HG02610 (cell line): ENCODE data around the gene ITGB6.

Source experiments
- ATAC-seq: cut with Tn5 transposase; IDR thresholded peaks from one replicate; pipeline ENCODE4 v1.9.1; 2021; ENCODE audit warnings: mild to moderate bottlenecking, moderate library complexity; ENCODE audit not compliant: unreplicated experiment

The ITGB6 gene

DNA sequence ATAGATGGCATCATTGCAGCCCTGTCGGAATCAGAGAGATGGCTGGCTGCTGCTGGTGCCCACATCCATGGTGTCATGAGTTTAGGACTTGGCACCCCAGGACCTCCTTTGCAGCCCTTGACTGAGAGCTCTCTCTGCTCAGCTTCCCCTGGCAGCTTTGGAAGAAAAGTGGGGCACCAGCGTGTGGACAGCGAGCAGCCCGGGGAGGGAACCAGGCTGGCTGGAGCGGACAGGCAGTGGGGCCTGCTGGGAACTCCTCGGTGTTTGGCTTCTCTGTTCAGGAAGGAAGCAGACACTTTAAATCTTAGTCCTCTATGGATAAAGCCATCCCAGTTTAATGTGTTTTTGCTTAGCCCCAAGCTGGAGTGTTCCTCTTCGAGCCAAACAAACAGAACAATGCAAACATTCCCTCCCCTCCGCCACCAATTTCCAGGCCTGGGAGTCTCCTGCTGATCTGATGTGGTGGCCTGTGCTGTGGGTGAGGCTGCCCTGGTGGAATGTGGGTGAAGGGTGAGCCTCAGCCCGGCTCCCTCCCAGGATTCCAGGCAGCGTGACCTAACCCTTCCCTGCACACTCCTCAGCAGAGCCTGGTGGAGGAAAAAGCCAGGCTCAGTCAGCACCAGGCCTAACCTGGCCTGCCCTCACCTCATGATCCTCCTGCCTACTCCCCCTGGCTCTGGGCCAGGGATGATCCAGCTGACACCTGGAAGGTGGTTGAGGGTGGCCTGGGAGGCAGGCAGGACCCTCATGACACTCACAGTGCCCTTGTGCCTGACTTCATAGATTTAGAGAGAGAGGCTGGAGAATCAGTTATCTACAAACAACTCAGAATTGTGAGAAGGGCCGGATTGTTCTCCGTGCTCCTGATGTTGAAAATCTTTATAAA lies 21.6 kb upstream of the ITGB6 start:
- no peak for ATAC-seq

DNA sequence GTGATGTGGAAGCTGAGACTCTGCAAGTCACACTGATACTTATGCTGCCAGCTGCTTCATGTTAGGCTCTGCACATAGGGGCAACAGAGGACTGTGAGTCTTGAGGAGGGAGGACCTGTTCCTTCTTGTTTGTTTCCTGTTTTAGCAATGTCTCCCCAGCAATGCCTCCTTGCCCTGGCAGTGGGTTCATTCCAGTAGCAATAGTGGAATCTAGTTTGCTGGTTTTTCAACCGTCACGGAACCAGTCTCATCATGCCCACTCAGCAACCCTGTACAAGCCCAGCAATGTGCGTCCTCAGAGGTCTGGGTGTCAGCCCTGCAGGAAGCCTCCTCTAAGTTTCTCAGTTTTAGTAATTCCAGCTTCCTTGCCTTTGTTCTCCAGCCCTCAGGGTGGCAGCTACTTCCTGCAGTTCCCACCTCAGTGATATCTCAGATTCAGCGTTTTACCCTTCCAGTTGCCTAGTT lies 20.5 kb upstream of the ITGB6 start:
- no peak for ATAC-seq

DNA sequence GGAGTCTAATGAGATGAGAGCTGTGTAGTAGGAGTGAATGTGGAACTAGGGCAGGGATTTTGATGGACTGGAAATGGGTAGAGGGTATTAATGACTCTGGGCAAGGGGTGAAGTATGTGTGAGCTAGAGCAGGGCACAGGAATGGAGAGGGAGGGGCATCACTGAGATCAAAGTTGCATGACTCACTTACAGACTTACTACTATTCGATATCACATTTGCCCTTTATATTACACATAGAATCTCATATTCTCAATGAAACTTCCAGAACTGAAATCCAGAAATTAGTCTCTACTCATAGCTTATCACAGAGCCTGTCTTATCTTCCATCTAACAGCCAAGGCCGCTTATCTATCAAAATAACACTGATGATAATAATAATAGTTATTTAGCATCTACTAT lies 20.0 kb upstream of the ITGB6 start:
- no peak for ATAC-seq

DNA sequence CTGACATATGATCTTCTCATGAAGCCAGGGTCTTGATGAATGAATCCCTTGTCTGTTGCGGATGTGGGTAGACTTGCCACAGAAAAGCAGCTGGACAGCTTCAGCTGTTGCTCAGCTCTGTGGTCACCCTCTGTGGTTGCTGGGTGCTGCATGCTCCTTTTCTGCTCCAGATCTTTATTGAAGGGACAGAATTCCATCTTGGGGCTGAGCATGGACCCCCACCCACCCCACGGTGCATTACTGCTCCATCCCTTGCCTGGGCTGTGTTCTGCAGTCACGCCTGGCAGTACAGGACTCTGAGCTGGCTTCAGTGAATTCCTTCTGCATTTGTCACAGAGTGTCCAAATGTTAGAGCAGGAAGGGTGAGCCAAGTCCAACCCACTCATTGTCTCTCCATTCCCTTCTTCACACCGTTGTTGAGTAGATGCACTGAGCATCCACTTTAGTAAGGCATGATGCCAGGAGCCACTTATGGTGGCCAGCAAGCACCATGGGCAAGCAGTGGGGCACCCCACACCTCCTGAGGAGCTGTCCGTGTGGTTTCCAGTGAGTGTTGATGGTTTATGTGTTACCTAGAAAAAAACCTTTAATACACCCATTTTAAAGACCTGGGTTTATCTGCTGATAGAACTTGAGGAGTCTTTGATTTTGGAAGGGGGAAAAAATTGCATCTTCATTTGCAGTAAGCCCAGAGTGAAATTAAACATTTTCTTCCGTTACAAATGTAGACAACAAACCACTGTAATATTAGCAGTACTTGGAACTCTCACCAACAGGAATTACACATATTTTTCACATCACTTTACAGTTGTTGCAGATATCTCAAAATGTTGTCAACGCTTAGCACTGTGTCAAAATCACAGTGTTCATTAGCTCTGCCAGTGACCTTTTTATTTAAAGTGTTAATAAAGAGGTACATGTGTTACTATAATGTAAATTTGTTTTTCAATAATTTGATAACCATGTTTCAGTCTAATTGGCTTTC lies 14.7 kb upstream of the ITGB6 start:
- no peak for ATAC-seq

DNA sequence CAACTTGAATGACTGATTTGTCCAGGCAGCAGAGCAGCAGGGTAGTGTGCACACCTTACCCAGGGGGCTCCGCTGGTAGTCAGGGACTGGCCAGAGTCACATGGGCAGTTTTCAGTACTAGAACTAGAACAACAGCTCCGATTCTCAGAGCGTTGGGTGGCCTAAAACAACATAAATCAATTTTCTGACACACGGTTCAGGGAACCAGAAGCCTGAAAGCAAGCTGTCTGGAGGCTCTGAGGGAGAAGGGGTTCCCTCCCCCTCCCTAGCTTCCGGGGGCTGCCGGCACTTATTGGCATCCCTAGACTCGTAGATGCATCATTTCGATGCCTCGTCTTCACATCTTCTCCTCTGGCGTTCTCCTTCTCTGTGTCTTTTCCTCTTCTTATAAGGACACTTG lies 13.4 kb upstream of the ITGB6 start:
- ATAC-seq, result no peak

DNA sequence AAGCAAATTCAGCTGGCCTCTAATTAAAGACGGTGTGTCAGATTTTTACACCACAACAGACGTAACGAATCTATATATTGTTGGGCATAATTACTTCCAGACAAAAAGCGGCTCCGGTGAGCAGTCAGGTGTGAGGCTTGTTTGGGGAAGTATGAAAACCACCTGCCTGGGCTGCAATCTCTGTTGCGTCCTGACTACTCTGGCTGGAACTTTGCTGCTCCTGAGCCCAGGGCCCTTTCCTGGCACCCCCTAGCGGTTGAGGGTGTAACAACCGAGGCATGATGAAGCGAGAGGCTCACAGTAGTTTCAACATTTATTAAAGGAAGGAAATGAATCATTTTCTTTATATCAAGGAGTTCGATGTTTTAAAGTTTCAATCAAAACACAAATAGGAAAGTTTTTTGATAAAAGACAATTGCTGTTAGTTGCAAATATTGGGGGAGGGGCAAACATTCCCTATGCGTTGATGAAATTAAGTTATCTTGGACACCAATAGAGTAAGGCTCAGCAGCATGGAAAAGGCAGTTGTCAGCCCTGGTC lies 10.6 kb upstream of the ITGB6 start:
- peak; percentile 88 for ATAC-seq

DNA sequence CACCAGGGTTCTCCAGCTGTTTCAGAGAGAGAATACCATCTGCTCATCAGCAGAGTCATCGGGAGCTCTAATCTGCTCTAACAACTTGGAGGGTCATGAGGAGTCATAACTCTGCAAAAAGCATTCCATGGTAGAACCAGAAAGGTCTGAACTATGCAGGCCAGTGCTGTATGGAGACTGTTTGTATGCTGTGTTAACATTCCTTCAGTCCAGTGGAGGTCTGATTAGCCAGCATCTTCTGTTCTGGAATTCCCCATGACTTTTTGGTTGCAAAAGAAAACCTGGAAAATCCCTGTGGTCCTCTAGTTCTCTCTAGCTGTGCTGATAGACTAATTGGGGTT lies 9.4 kb upstream of the ITGB6 start:
- no peak for ATAC-seq

DNA sequence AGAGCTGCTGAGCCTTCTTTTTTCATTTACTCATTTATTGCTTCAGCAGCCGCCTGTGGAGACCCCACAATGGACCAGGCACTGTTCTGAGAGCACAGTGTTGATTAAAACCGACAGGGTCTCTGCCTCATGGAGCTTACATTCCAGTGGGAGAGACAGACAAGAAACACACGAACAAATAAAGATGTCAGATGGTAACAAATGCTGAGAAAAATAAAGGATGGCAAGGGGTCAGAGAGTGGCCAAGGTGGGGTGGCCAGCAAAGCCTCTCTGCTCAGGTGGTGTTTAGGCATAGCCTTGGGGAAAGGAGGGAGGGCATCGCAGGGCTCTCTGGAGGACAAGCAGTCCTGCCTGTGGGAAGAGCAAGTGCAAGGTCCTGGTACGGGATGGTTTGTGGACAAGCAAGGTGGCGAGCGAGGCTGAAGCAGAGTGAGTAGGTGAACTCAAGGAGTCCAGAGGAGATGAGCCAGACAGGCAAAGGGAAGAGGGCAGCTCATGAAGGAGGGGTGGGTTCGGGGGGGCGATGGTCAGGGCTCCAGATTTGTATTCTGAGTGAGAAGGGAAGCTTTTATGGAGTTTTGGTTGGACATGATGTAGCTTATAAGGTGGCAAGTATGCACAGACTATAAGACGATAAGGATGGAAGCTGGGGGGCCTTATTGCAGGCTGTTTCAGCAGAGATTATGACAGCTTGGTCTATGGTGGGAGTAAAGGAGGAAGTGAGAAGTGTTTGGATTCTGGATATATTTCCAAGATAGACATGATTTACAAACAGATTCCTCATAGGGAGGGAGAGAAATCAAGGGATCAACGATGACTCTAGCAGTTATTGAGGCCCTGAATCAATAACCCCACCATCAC lies 8.8 kb upstream of the ITGB6 start:
- no peak for ATAC-seq

DNA sequence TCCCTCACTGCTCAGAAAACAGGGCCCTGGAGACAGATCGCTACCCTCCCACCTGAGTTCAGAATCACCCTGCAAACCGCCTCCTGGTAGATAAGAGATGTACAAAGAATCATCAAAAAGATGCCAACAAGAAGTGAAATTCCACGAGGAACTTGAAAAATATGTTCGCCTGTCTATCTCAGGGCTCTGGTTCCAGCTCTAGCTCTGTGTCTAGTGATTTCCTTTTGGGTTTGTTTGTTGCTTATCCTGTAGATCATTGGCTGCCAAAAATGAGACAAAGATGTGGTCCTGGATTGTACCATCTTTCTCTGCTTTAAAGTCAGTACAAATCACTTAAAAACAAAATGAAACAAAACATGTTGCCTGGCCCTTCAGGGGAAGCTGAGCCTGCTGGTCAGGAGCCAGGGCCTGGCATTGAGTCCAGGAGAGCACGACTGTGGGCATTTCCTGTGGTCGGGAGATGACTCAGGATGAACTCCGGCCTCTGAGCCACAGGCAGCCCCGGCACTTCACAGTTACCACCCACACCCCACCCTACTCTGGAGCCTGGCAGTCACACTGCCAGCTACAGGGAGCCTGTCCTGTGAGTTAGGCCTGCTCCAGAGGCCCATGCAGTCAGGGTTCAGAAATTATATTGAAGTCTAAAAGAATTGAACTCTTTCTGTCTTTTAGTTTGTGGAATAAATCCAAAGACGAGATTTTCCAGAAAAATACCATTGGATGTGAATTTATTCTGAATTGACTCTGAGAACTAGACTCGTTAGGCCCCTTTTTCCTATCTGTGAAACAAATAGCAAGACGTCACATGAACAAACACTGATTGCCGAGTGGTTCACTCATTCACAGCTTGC lies 8.0 kb upstream of the ITGB6 start:
- ATAC-seq, result no peak

DNA sequence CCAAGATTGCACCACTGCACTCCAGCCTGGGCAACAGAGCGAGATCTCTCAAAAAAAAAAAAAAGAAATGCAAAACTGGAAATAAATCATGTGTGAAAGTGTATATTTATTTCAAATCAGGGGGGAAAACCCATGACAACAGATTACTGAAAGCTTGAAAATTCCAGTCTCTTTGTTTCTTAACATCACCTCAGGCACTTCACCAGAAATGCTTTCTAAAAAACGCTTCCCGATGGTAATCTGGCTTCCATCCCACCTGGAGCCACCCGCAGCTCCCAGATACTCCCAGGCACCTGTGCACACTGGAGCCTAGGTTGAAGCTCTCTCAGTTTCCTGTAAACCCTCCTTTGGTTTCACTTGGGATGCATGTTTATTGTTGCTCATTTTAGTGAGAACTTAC lies 7.2 kb upstream of the ITGB6 start:
- ATAC-seq, result no peak

DNA sequence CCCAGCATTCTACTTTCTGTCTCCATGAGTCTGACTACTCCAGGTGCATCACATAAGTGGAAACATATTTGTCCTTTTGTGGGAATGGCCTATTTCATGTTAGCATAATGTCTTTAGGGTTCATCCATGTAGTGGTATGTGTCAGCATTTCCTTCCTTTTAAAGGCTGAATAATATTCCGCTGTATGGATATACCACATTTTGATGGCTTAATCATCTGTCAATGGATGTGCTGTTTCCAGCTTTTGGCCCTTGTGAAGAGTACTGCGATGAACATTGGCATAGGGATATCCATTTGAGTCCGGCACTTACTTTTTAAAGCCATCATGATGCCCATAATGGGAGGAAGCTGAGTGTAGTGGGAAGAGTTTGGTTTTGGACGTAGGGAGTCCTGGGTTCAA lies 6.4 kb upstream of the ITGB6 start:
- no peak for ATAC-seq

DNA sequence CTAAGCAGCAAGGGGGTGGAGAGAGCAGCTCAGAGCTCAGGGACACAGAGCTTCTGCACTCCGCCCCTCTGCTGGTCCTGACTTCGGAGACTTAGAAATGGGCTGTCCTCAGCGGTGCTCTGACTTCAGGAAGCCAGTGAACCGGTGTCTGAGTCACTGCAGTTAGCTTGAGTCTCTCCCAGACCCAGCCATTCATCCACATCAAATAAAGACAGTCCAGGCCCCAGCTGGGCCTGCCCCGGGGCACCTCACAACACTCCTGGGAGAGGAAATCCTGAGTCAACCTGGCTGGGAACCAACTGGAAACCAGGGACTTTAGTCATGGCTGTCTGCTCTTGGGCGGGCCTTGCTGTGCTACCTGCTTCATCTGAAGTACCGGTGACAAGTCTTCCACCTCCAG lies 5.4 kb upstream of the ITGB6 start:
- ATAC-seq, result no peak

DNA sequence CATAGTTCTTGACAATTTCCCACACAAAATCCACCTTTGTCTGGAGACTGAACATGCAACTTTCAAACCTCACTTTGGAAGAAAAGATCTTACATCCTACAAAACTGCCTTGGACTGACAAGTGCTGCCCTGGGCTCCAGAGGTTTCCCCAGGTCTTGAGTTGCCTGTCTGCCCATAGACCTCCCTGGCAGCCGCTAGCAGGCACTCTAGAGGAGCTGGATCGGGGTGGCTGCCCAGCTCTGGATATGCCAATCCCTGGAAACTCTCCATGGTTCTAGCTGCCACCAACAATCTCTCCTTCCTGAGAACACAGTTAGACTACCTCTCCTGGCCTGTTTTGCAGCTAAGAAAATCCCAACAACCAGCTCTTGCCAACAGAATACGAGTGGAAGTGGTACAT lies 3.4 kb upstream of the ITGB6 start:
- no peak for ATAC-seq

DNA sequence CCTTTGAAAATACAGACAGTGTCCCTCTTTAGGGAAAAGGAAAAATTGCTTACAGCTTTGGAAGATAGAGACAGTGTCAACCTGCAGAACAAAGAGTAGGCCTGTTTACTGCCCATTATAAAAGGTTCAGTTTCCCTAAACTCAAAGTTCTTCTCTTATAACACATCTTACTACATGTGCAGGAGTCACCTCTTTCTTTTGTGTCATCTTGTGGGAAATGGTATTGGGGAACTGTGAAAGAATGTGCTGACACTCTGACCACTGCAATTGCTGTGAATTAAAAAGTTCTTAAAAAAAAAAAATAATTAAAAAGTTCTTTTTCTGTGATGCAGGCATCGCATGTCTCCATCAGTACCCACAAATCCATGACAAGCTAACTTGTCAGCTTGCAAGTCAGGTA lies 2.9 kb upstream of the ITGB6 start:
- no peak for ATAC-seq

DNA sequence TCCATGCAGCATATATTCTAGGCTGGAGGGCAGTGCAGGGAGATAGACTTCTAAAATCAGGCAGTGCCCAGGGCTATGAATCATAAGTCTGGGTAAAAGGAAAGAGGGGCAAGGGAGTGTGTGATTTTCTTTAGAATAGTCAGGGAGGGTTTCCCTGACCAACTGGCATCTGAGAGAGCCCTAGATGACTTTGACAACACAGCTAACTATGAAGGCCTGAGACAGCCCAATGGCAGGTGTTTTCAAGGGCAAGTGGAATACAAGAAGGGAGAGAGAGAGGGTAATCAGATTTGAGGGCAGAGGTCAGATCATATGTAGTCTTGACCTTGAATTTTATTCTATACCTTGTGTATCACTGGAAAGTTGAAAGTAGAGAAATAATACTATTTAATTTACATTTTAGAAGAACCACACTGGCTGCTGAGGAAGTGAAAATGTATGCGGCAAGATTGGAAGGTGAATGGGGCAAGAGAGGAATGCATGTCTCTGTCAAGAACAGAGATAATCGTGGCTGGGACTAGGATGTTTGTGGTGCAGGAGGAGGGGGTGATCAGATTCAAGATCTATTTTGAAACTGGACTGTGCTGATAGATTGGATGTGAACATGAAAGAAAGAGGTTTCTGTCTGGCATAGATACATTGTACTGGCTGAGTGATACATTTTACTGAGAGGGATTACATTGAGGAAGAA lies 1.9 kb upstream of the ITGB6 start:
- peak; percentile 50 for ATAC-seq

DNA sequence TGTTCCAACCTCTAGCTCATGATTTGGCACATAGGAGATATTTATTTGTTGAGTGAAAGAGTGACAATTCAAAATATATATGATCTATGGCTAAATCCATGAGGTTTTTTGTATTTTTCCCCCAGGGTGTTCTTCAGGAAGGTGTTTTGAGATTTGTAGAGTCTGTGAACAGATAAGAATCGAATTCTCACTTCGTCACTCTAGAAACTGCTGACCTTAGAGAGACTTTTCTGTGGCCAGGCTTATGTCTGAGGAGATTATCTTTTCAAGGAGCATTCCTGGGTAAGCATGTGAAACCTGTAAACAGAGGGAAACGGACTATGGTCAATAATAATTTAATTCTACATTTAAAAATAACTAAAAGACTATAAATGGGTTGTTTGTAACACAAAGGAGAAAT lies 849 bp upstream of the ITGB6 start:
- no peak for ATAC-seq

DNA sequence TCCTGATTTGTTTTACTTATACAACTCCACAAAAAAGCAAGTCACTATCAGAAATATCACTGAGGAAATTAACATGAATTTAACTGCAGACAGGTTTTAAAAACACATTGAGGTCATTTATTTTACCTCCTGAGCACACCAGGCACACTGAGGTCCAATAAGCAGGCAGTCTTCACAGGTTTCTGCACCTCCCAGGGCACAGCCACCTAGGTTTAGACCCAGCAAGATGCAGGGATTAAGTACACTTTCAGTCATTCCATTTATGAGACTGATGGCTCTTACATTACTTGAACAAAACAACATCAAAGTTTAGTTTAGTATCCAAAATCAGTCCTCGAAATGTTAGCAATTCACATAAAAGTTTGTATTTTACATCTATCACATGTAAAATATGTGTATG lies 1.0 kb downstream of the ITGB6 start:
- ATAC-seq, result no peak

DNA sequence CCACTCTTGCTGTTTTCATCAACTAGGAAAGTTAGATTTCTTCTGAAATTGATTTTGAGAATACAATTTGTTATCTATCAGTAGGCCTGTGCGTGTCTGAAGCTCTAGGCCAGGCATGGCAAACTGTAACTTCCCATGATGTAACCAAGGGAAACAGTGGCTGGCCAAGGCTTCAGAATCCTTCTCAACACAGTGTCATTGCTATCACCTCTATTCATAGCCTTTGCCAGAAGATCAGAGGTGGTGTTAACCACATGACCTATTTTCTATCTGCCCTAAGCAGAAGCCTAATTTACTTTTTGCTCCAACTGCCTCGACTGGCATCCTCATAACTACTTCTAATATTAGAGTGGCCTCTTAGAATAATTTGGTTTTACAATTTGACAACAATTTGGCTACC lies 2.5 kb downstream of the ITGB6 start:
- no peak for ATAC-seq

DNA sequence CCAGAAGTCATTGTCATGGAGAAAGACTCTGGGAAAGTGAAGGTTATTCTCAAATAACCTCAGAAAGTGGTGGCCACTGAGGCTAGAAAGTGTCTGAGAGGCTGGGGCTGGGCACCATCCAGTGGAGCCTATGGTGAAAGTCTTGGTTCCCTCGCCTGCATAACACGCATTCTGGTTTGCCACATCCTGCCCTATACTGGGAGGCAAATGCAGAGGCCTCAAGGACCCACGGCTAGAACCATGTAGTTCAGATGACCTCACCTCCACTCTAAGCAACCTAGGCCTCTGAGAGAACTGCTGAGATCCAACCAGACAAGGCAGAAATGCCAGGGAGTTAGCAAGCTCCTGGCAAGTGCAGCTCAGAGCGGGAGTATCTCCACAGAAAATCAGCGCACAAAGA lies 5.1 kb downstream of the ITGB6 start:
- no peak for ATAC-seq
